Right renal pelvis (tissue), 4 donors: ENCODE results near the gene BARHL2. TPM values are rescaled to one million over a fixed set of nuclear protein-coding genes. Genes with fewer than 3 reads are reported as not detected.

Source experiments
- DNase-seq, 4 donors: peaks; one replicate each; pipeline ENCODE4 v3.0.0-alpha.2; 2013; ENCODE audit warnings: low read depth in 4 of 4, low spot score in 3 of 4, missing footprints in 1 of 4
- polyA plus RNA-seq, 4 donors: library from polyadenylated mRNA; unstranded; fragments of 120-200 nt; gene quantifications; one replicate each; pipeline ENCODE4 v1.2.1, GENCODE V29; 2013; ENCODE audit not compliant: insufficient read length in 4 of 4

BARHL2 gene
- under 1 TPM in 1 of 4 donors, not detected in 3; 0.04 TPM for polyA plus RNA-seq

- no peak for DNase-seq
Measured at GRCh38 chr1:90716552-90717355, at the start of gene BARHL2. Gene BARHL2, minus strand, starts transcription at chr1:90717302. Its CDS starts 107 bp downstream, at chr1:90717195.

- DNase-seq: no peak
Measured at GRCh38 chr1:90763930-90764329, 46.8 kb upstream of the BARHL2 start.

GRCh38 chr1:90763506-90763905, 46.4 kb upstream of the BARHL2 start:
- no peak for DNase-seq

GRCh38 chr1:90761781-90762589, 44.9 kb upstream of the BARHL2 start:
- no peak for DNase-seq

- no peak for DNase-seq
Measured at GRCh38 chr1:90761156-90761555, 44.1 kb upstream of the BARHL2 start.

- no peak for DNase-seq
Measured at GRCh38 chr1:90753556-90753955, 36.5 kb upstream of the BARHL2 start.

GRCh38 chr1:90748668-90749067, 31.6 kb upstream of the BARHL2 start:
- no peak for DNase-seq

- DNase-seq: no peak
Measured at GRCh38 chr1:90746857-90747256, 29.8 kb upstream of the BARHL2 start.

- DNase-seq: no peak
Measured at GRCh38 chr1:90745972-90746371, 28.9 kb upstream of the BARHL2 start.

GRCh38 chr1:90732136-90732535, 15.0 kb upstream of the BARHL2 start:
- DNase-seq: no peak

- no peak for DNase-seq
Measured at GRCh38 chr1:90731382-90732050, 14.4 kb upstream of the BARHL2 start.

GRCh38 chr1:90730243-90731022, 13.3 kb upstream of the BARHL2 start:
- DNase-seq: no peak

- DNase-seq: no peak
Measured at GRCh38 chr1:90729504-90730242, 12.6 kb upstream of the BARHL2 start.

- no peak for DNase-seq
Measured at GRCh38 chr1:90728502-90729287, 11.6 kb upstream of the BARHL2 start.

- DNase-seq: no peak
Measured at GRCh38 chr1:90727917-90728501, 10.9 kb upstream of the BARHL2 start.

GRCh38 chr1:90726986-90727480, 9.9 kb upstream of the BARHL2 start:
- DNase-seq: no peak

GRCh38 chr1:90726425-90726985, 9.4 kb upstream of the BARHL2 start:
- DNase-seq: no peak
